HG03432 (cell line): ENCODE measurements around the gene TPRG1.
"Not testable (repeated sequence)": the region's sequence is repeated elsewhere in the genome, so short reads cannot be mapped to it uniquely, and the experiment has no call there.

Experiments
- ATAC-seq: cut with Tn5 transposase; IDR thresholded peaks from one replicate; pipeline ENCODE4 v1.9.1; 2021; ENCODE audit warnings: mild to moderate bottlenecking, moderate library complexity; ENCODE audit not compliant: unreplicated experiment

The TPRG1 gene

GRCh38 chr3:189307963-189308362, 136.2 kb downstream of the TPRG1 start:
- ATAC-seq: peak; percentile 59

- no peak for ATAC-seq
These were observed 136.8 kb downstream of the TPRG1 start for GRCh38 chr3:189308608-189309007.

GRCh38 chr3:189309400-189309975, 137.7 kb downstream of the TPRG1 start:
- no peak for ATAC-seq

- no peak for ATAC-seq
These were observed 139.8 kb downstream of the TPRG1 start for GRCh38 chr3:189311521-189311920.

GRCh38 chr3:189312866-189313265, 141.1 kb downstream of the TPRG1 start:
- ATAC-seq: no peak

- ATAC-seq: no peak
These were observed 144.7 kb downstream of the TPRG1 start for GRCh38 chr3:189316296-189317019.

GRCh38 chr3:189317911-189318310, 146.1 kb downstream of the TPRG1 start:
- no peak for ATAC-seq

GRCh38 chr3:189320511-189320910, 148.7 kb downstream of the TPRG1 start:
- no peak for ATAC-seq

GRCh38 chr3:189322339-189322738, 150.6 kb downstream of the TPRG1 start:
- no peak for ATAC-seq

GRCh38 chr3:189324538-189325138, 152.9 kb downstream of the TPRG1 start:
- ATAC-seq: peak; percentile 100

GRCh38 chr3:189325454-189325853, 153.7 kb downstream of the TPRG1 start:
- no peak for ATAC-seq

- ATAC-seq: not testable (repeated sequence)
These were observed 157.9 kb downstream of the TPRG1 start for GRCh38 chr3:189329630-189330029.

GRCh38 chr3:189330066-189330465, 158.3 kb downstream of the TPRG1 start:
- ATAC-seq: no peak

- no peak for ATAC-seq
These were observed 159.2 kb downstream of the TPRG1 start for GRCh38 chr3:189331002-189331418.

- no peak for ATAC-seq
These were observed 162.5 kb downstream of the TPRG1 start for GRCh38 chr3:189334064-189334920.

GRCh38 chr3:189337673-189338091, 165.9 kb downstream of the TPRG1 start:
- ATAC-seq: no peak

GRCh38 chr3:189338366-189338765, 166.6 kb downstream of the TPRG1 start:
- ATAC-seq: no peak

- no peak for ATAC-seq
These were observed 168.2 kb downstream of the TPRG1 start for GRCh38 chr3:189339996-189340395.

- no peak for ATAC-seq
These were observed 169.1 kb downstream of the TPRG1 start for GRCh38 chr3:189340680-189341460.

- no peak for ATAC-seq
These were observed 171.0 kb downstream of the TPRG1 start for GRCh38 chr3:189342811-189343210.
